ENCODE results near the gene PCDHGA12. TPM values are rescaled to one million over a fixed set of nuclear protein-coding genes. Genes with fewer than 3 reads are reported as not detected.

The PCDHGA12 gene
- 2.9 and 3.2 TPM in 2 replicates for total RNA-seq
- long read RNA-seq, result 0 reads

DNA sequence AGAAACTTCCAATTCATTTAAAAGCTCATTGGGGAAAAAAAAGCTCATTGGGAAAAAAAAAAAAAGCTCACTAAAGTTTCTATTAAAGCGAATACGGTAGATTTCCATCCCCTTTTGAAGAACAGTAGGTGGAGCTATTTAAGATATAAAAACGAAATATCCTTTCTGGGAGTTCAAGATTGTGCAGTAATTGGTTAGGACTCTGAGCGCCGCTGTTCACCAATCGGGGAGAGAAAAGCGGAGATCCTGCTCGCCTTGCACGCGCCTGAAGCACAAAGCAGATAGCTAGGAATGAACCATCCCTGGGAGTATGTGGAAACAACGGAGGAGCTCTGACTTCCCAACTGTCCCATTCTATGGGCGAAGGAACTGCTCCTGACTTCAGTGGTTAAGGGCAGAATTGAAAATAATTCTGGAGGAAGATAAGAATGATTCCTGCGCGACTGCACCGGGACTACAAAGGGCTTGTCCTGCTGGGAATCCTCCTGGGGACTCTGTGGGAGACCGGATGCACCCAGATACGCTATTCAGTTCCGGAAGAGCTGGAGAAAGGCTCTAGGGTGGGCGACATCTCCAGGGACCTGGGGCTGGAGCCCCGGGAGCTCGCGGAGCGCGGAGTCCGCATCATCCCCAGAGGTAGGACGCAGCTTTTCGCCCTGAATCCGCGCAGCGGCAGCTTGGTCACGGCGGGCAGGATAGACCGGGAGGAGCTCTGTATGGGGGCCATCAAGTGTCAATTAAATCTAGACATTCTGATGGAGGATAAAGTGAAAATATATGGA, at the start of gene PCDHGA12:
TSS of gene PCDHGA12 (plus strand) at position 176 of the 782 bp plus-strand sequence. CDS start at position 429, 253 bp downstream.
- Mint-ChIP-seq H3K4me1 (ENCODE audit: low read depth) (no peaks in the 10 kb centered on the region), H3K36me3 (ENCODE audit: insufficient read depth) (peaks cover 63% of the 10 kb centered on the region), H3K27ac (peak within 1 kb of the TSS; percentile 93), H3K9me3 (ENCODE audit: low read depth) (peaks cover 54% of the 10 kb centered on the region), H3K27me3 (no peaks in the 10 kb centered on the region), H3K4me3 (ENCODE audit: low read depth) (no peak within 1 kb of the TSS)
- TF ChIP-seq, protein P1, sequence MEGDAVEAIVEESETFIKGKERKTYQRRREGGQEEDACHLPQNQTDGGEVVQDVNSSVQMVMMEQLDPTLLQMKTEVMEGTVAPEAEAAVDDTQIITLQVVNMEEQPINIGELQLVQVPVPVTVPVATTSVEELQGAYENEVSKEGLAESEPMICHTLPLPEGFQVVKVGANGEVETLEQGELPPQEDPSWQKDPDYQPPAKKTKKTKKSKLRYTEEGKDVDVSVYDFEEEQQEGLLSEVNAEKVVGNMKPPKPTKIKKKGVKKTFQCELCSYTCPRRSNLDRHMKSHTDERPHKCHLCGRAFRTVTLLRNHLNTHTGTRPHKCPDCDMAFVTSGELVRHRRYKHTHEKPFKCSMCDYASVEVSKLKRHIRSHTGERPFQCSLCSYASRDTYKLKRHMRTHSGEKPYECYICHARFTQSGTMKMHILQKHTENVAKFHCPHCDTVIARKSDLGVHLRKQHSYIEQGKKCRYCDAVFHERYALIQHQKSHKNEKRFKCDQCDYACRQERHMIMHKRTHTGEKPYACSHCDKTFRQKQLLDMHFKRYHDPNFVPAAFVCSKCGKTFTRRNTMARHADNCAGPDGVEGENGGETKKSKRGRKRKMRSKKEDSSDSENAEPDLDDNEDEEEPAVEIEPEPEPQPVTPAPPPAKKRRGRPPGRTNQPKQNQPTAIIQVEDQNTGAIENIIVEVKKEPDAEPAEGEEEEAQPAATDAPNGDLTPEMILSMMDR (IDR thresholded peaks at IDR 0.05; ENCODE audit: unreplicated experiment), result no peak
- no peak for DNase-seq (ENCODE audit: low spot score, unreplicated experiment)

DNA sequence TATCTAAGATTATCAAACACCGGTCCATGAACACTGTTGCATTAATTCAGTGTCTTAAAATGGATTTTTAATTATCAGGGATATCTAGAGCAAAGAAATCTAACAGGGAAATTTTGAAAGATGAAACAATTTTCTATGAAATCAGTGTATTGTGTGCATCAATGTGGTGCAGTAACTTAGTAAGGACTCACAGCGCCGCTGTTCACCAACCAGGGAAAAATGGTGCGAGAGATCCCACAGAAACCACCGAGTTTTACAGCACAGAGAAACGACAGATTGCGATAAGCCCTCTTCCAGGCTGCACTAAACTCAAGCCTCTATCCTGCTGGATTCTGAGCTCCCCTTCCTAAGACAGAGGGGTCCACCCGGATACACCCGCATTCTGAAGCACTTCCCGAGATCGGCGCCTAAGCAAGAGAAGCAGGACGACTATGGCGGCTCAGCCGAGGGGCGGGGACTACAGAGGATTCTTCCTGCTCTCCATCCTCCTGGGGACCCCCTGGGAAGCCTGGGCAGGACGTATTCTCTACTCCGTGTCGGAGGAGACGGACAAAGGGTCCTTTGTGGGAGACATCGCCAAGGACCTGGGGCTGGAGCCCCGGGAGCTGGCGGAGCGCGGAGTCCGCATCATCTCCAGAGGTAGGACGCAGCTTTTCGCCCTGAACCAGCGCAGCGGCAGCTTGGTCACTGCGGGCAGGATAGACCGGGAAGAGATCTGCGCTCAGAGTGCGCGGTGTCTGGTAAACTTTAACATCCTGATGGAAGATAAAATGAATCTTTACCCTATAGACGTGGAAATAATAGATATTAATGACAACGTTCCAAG, 47.6 kb upstream of the PCDHGA12 start, which contains the start of gene PCDHGA7:
TSS of gene PCDHGA7 (plus strand) at position 274 of the 826 bp plus-strand sequence. CDS start at position 432, 158 bp downstream.
- Mint-ChIP-seq H3K27ac (no peak within 1 kb of the TSS), H3K27me3 (no peaks in the 10 kb centered on the region), H3K36me3 (ENCODE audit: insufficient read depth) (peaks cover 11% of the 10 kb centered on the region), H3K9me3 (ENCODE audit: low read depth) (peaks cover 48% of the 10 kb centered on the region), H3K4me1 (ENCODE audit: low read depth) (no peaks in the 10 kb centered on the region), H3K4me3 (ENCODE audit: low read depth) (no peak within 1 kb of the TSS)
- DNase-seq (ENCODE audit: low spot score, unreplicated experiment), result no peak
- TF ChIP-seq, protein P1 (IDR thresholded peaks at IDR 0.05; ENCODE audit: unreplicated experiment), result no peak

DNA sequence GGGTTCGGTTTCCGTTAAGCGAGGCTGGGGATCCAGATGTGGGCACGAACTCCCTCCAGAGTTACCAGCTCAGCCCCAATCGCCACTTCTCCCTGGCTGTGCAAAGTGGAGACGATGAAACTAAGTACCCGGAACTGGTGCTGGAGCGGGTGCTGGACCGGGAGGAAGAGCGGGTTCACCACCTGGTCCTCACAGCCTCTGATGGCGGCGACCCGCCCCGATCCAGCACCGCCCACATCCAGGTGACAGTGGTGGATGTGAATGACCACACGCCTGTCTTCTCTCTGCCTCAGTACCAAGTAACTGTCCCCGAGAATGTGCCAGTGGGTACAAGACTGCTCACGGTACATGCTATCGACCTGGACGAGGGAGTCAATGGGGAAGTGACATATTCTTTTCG, 47.0 kb upstream of the PCDHGA12 start:
- Mint-ChIP-seq H3K36me3 (ENCODE audit: insufficient read depth) (peaks cover 13% of the 10 kb centered on the region), H3K4me3 (ENCODE audit: low read depth) (no peak overlapping the region), H3K27ac (no peak overlapping the region), H3K27me3 (no peaks in the 10 kb centered on the region), H3K9me3 (ENCODE audit: low read depth) (peaks cover 48% of the 10 kb centered on the region), H3K4me1 (ENCODE audit: low read depth) (no peaks in the 10 kb centered on the region)
- TF ChIP-seq, protein P1 (IDR thresholded peaks at IDR 0.05; ENCODE audit: unreplicated experiment), result no peak
- no peak for DNase-seq (ENCODE audit: low spot score, unreplicated experiment)

DNA sequence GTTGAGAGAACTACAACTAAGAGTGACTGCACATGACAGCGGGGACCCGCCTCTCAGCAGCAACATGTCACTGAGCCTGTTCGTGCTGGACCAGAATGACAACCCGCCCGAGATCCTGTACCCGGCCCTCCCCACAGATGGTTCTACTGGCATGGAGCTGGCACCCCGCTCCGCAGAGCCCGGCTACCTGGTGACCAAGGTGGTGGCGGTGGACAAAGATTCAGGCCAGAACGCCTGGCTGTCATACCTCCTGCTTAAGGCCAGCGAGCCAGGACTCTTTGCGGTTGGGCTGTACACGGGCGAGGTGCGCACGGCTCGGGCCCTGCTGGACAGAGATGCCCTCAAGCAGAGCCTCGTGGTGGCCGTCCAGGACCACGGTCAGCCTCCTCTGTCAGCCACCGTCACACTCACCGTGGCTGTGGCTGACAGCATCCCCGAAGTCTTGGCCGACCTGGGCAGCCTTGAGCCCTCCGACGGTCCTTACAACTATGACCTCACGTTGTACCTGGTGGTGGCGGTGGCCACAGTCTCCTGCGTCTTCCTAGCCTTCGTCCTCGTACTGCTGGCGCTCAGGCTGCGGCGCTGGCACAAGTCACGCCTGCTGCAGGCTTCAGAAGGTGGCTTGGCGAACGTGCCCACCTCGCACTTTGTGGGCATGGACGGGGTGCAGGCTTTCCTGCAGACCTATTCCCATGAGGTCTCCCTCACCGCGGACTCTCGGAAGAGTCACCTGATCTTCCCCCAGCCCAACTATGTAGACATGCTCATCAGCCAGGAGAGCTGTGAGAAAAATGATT, 45.6 kb upstream of the PCDHGA12 start:
- H3K4me3 Mint-ChIP-seq (ENCODE audit: low read depth), result no peak overlapping the region

More for the DNA sequence above, 45.6 kb upstream of the PCDHGA12 start:
- Mint-ChIP-seq H3K4me1 (ENCODE audit: low read depth) (no peaks in the 10 kb centered on the region), H3K27ac (no peak overlapping the region), H3K27me3 (no peaks in the 10 kb centered on the region), H3K36me3 (ENCODE audit: insufficient read depth) (peaks cover 16% of the 10 kb centered on the region), H3K9me3 (ENCODE audit: low read depth) (peaks cover 51% of the 10 kb centered on the region)
- TF ChIP-seq, protein P1 (IDR thresholded peaks at IDR 0.05; ENCODE audit: unreplicated experiment), result no peak
- no peak for DNase-seq (ENCODE audit: low spot score, unreplicated experiment)

All from progenitor cell of endocrine pancreas (in vitro differentiated cells).